Measurements from ENCODE around the gene KCNQ1. TPM values are rescaled to one million over a fixed set of nuclear protein-coding genes. Genes with fewer than 3 reads are reported as not detected.

Gene KCNQ1
- total and polyA plus RNA-seq, 2 of the 13 experiments (the other 11 are each of a cell fraction or from before 2014, with no cell fraction given) = 0.02 to 0.08 TPM

DNA sequence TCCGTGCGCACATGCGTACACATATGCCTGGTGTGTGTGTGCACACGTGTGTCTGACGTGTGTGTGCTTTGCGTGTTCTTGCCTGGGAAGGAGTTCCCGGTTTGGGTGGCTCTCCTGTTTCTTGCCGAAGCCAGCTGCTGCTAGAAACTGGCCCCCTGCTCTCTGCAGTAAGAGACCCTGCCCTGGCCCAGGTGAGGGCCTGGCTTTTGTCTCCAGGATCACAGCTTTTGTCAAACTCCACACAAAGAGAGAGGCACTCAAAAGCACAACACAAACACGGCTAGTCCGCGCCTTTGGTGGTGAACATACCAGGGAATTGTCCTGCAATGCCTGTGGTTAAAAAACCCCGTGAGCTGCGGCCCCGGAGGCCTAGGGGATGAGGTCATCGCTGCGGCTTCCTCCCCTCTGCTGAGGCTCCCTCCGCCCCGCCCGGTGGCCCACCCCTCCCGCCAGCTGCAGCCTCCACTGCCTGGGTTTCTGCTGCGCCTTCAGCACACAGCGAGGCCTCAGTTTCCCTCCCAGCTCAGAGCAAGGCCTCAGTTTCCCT is 88.9 kb downstream of the KCNQ1 start (continued):
- TF ChIP-seq CBFB (CRISPR knock-in tag; IDR thresholded peaks at IDR 0.05) (peak; percentile 84), TBP (CRISPR knock-in tag; IDR thresholded peaks at IDR 0.05) (no peak), ATAD3A (CRISPR knock-in tag; IDR thresholded peaks at IDR 0.05) (no peak), SOX13 (IDR thresholded peaks at IDR 0.05) (0 out of 2 replicates have a peak, but pooled peaks have one; percentile 44), SOX13 (CRISPR knock-in tag; conservative IDR thresholded peaks at IDR 0.05 in 1 of 2, IDR thresholded peaks at IDR 0.05 in 1 of 2) (peak in 1 of 2 experiments; percentile 94; a peak in 2 of 4 replicates), ZNF691 (CRISPR knock-in tag; IDR thresholded peaks at IDR 0.05; ENCODE audit: borderline replicate concordance, low read depth) (no peak), HOXA7 (CRISPR knock-in tag; IDR thresholded peaks at IDR 0.05) (no peak), SOX5 (CRISPR knock-in tag; IDR thresholded peaks at IDR 0.05; ENCODE audit: borderline replicate concordance) (peak; percentile 75), NCOA2 (CRISPR knock-in tag; IDR thresholded peaks at IDR 0.05) (0 out of 2 replicates have a peak, but pooled peaks have one; percentile 41), YEATS2 (CRISPR knock-in tag; IDR thresholded peaks at IDR 0.05; ENCODE audit: borderline replicate concordance) (peak; percentile 61; the same call in 1 of the 2 replicates), JUN (CRISPR knock-in tag; IDR thresholded peaks at IDR 0.05) (peak; percentile 87), FOXA1 (IDR thresholded peaks at IDR 0.05) (no peak), FOXA1 (CRISPR knock-in tag; IDR thresholded peaks at IDR 0.05) (0 out of 2 replicates have a peak, but pooled peaks have one; percentile 0), MTA3 (CRISPR knock-in tag; IDR thresholded peaks at IDR 0.05) (no peak), ELF1 (CRISPR knock-in tag; IDR thresholded peaks at IDR 0.05) (no peak), ZFY (CRISPR knock-in tag; IDR thresholded peaks at IDR 0.05) (peak; percentile 38; the same call in 1 of the 2 replicates), ZNF343 (CRISPR knock-in tag; IDR thresholded peaks at IDR 0.05) (no peak), ZNF329 (CRISPR knock-in tag; IDR thresholded peaks at IDR 0.05; ENCODE audit: low read depth) (no peak), FOXA3 (CRISPR knock-in tag; IDR thresholded peaks at IDR 0.05) (0 out of 2 replicates have a peak, but pooled peaks have one; percentile 23), AGO2 (optimal IDR thresholded peaks at IDR 0.05; ENCODE audit: low read depth, low read length) (no peak), HOXA3 (CRISPR knock-in tag; IDR thresholded peaks at IDR 0.05) (peak; percentile 37; the same call in 1 of the 2 replicates), FOSL2 (CRISPR knock-in tag; IDR thresholded peaks at IDR 0.05) (peak; percentile 85), ZBTB7B (CRISPR knock-in tag; IDR thresholded peaks at IDR 0.05) (peak; percentile 59; the same call in 1 of the 2 replicates), ZNF138 (CRISPR knock-in tag; IDR thresholded peaks at IDR 0.05; ENCODE audit: low read depth) (no peak), ERF (CRISPR knock-in tag; IDR thresholded peaks at IDR 0.05) (peak; percentile 45; the same call in 1 of the 2 replicates), ZZZ3 (CRISPR knock-in tag; IDR thresholded peaks at IDR 0.05; ENCODE audit: borderline replicate concordance) (no peak)
- TF ChIP-seq, protein P1, sequence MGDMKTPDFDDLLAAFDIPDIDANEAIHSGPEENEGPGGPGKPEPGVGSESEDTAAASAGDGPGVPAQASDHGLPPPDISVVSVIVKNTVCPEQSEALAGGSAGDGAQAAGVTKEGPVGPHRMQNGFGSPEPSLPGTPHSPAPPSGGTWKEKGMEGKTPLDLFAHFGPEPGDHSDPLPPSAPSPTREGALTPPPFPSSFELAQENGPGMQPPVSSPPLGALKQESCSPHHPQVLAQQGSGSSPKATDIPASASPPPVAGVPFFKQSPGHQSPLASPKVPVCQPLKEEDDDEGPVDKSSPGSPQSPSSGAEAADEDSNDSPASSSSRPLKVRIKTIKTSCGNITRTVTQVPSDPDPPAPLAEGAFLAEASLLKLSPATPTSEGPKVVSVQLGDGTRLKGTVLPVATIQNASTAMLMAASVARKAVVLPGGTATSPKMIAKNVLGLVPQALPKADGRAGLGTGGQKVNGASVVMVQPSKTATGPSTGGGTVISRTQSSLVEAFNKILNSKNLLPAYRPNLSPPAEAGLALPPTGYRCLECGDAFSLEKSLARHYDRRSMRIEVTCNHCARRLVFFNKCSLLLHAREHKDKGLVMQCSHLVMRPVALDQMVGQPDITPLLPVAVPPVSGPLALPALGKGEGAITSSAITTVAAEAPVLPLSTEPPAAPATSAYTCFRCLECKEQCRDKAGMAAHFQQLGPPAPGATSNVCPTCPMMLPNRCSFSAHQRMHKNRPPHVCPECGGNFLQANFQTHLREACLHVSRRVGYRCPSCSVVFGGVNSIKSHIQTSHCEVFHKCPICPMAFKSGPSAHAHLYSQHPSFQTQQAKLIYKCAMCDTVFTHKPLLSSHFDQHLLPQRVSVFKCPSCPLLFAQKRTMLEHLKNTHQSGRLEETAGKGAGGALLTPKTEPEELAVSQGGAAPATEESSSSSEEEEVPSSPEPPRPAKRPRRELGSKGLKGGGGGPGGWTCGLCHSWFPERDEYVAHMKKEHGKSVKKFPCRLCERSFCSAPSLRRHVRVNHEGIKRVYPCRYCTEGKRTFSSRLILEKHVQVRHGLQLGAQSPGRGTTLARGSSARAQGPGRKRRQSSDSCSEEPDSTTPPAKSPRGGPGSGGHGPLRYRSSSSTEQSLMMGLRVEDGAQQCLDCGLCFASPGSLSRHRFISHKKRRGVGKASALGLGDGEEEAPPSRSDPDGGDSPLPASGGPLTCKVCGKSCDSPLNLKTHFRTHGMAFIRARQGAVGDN (CRISPR knock-in tag; IDR thresholded peaks at IDR 0.05) = peak; percentile 53
- TF ChIP-seq, protein P2, sequence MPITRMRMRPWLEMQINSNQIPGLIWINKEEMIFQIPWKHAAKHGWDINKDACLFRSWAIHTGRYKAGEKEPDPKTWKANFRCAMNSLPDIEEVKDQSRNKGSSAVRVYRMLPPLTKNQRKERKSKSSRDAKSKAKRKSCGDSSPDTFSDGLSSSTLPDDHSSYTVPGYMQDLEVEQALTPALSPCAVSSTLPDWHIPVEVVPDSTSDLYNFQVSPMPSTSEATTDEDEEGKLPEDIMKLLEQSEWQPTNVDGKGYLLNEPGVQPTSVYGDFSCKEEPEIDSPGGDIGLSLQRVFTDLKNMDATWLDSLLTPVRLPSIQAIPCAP (CRISPR knock-in tag; IDR thresholded peaks at IDR 0.05; ENCODE audit: low read depth) = no peak

All from HepG2 (cell line).